K562 (cell line): Measurements from ENCODE around the gene IZUMO3. TPM values are rescaled to one million over a fixed set of nuclear protein-coding genes. Genes with fewer than 3 reads are reported as not detected.
"Not testable (repeated sequence)": the region's sequence is repeated elsewhere in the genome, so short reads cannot be mapped to it uniquely, and the experiment has no call there.

Experiments
- ATAC-seq: fragments of 200-7000 bp; cut with Tn5 transposase; 3 replicates; pipeline ENCODE4 v1.9.1; 2020; ENCODE audit warnings: moderate library complexity
- BruUV-seq: library from RNA; stranded (reverse); fragments of 400-500 nt; replicated peaks from 2 replicates; lab custom pipeline; 2021; lab: Mats Ljungman, UMichigan
- CTCF ChIA-PET: fragments of 300-600 bp; formaldehyde crosslinking; extraction: SDS; loops from one replicate; lab custom pipeline; 2021; ENCODE audit warnings: low intra/inter-chr PET ratio; lab: Yijun Ruan, JAX
- POLR2A ChIA-PET: fragments of 300-600, 350-650 bp; sonication (Branson Sonifier 250); formaldehyde crosslinking; extraction: SDS; loops from one replicate; lab custom pipeline; 2021; ENCODE audit warnings: antibody characterized with exemption, inconsistent platforms; lab: Yijun Ruan, JAX
- DNase-seq, 4 experiments: peaks; one replicate each; pipeline versions ENCODE4 v3.0.0 to v3.0.0-alpha.2; 2011 to 2018; ENCODE audit warnings: low spot score in 3 of 4, mixed read lengths in 3 of 4; ENCODE audit errors: extremely low read depth in 1 of 4
- FAIRE-seq: peaks from 2 replicates; lab custom pipeline; 2011; peaks lifted over from hg19 to GRCh38; lab: Jason Lieb, UNC
- H2AFZ ChIP-seq: 2 replicates; pipeline ENCODE4 v1.6.0; 2011; ENCODE audit warnings: low read depth, low read length, control low read depth, inconsistent platforms
- H3K27ac ChIP-seq: fragments of 200-600 bp; 3 replicates; pipeline ENCODE4 v1.8.0; 2011; ENCODE audit warnings: low read depth, mild to moderate bottlenecking, control low read depth, inconsistent platforms, low read length, moderate library complexity, mixed read lengths; ENCODE audit errors: extremely low read depth
- H3K27me3 ChIP-seq, 2 experiments: fragments of 300-600 bp in 1 of 2; 2 replicates in 1 of 2; 3 replicates in 1 of 2; pipeline versions ENCODE4 v1.6.0 to v1.8.0; 2011; ENCODE audit warnings: inconsistent platforms in 2 of 2, low read length in 2 of 2, mild to moderate bottlenecking in 1 of 2, mixed read lengths in 1 of 2, moderate library complexity in 1 of 2; ENCODE audit not compliant: control insufficient read depth in 2 of 2, insufficient read depth in 2 of 2
- H3K36me3 ChIP-seq: fragments of 300-600 bp; 3 replicates; pipeline ENCODE4 v1.8.0; 2011; ENCODE audit warnings: mild to moderate bottlenecking, low read length, inconsistent platforms; ENCODE audit not compliant: control insufficient read depth, insufficient read depth
- H3K4me1 ChIP-seq, 2 experiments: fragments of 200-600 bp in 1 of 2; replicated peaks in 1 of 2; 2 replicates in 1 of 2; 3 replicates in 1 of 2; pipeline versions ENCODE4 v1.5.1 to v1.8.0; 2011; ENCODE audit warnings: inconsistent platforms in 2 of 2, low read length in 2 of 2, mild to moderate bottlenecking in 1 of 2, mixed read lengths in 1 of 2, moderate library complexity in 1 of 2; ENCODE audit not compliant: control insufficient read depth in 2 of 2, insufficient read depth in 2 of 2
- H3K4me2 ChIP-seq: 2 replicates; pipeline ENCODE4 v1.6.1; 2011; ENCODE audit warnings: low read length, control low read depth, inconsistent platforms, mixed read lengths; ENCODE audit not compliant: insufficient read depth
- H3K4me3 ChIP-seq: fragments of 200-600 bp; sonication (generic), shearing (Covaris generic); 2 replicates; pipeline ENCODE4 v1.5.1; 2016; ENCODE audit warnings: control low read depth, inconsistent platforms
- H3K79me2 ChIP-seq: fragments of 200-600 bp; 3 replicates; pipeline ENCODE4 v1.8.0; 2011; ENCODE audit warnings: low read length, inconsistent platforms; ENCODE audit not compliant: control insufficient read depth, insufficient read depth
- H3K9ac ChIP-seq, 2 experiments: 2 replicates each; pipeline versions ENCODE4 v1.6.0 to v1.6.1; 2011; ENCODE audit warnings: low read depth in 2 of 2, low read length in 2 of 2, control low read depth in 1 of 2, inconsistent platforms in 1 of 2, mild to moderate bottlenecking in 1 of 2, mixed read lengths in 1 of 2; ENCODE audit not compliant: insufficient read depth in 1 of 2
- H3K9me1 ChIP-seq: one replicate; pipeline ENCODE4 v1.6.0; 2011; ENCODE audit warnings: inconsistent platforms, mild to moderate bottlenecking, low read length, moderate library complexity; ENCODE audit not compliant: control insufficient read depth, insufficient read depth
- H3K9me3 ChIP-seq: replicated peaks from 2 replicates; pipeline ENCODE4 v1.5.1; 2011; ENCODE audit warnings: low read depth, low read length, inconsistent platforms; ENCODE audit not compliant: control insufficient read depth, insufficient read depth
- H4K20me1 ChIP-seq: replicated peaks from 2 replicates; pipeline ENCODE4 v1.6.1; 2011; ENCODE audit warnings: low read length, inconsistent platforms, mixed read lengths; ENCODE audit not compliant: control insufficient read depth, insufficient read depth
- WGBS: fragments of 100-300 bp; shearing (Covaris generic); methylation state at CpG from one replicate; pipeline ENCODE4 v1.1.6; 2016; ENCODE audit warnings: low coverage, mixed read lengths; ENCODE audit not compliant: insufficient coverage; ENCODE audit errors: missing lambda C conversion rate; 5-methylcytosine and 5-hydroxymethylcytosine counted together
- in situ Hi-C: fragments of 300-500 bp; cut with MboI; formaldehyde crosslinking; loops from 4 replicates; pipeline ENCODE4 v1.15.0; 2018; ENCODE audit warnings: inconsistent platforms, mixed read lengths
- intact Hi-C: fragments of 100-400 bp; cut with micrococcal nuclease; formaldehyde crosslinking; loops from 2 replicates; pipeline ENCODE4 v1.14.2; 2022
- polyA plus RNA-seq, 8 experiments: library from polyadenylated mRNA; depleted of rRNA in 4 of 8; stranded (reverse) in 5 of 8; unstranded in 3 of 8; fragments of >200 nt; fragmentation: Nextera tagmentation in 2 of 8; fragmentation: Illumina TruSeq in 1 of 8; extraction: Ambion mirVana in 2 of 8; extraction: Trizol in 1 of 8; gene quantifications; 2 replicates each; pipeline versions ENCODE4 v1.2.1 to v1.2.3, GENCODE V29; 2011 to 2014; ENCODE audit warnings: inconsistent platforms in 1 of 8, missing spikeins in 1 of 8
- total RNA-seq, 7 experiments: library from RNA; depleted of rRNA in 6 of 7; stranded (reverse); fragments of >200 nt in 6 of 7; fragmentation: Illumina TruSeq in 2 of 7; extraction: Trizol in 2 of 7; gene quantifications; 2 replicates each; pipeline versions ENCODE4 v1.2.1 to v1.2.3, GENCODE V29; 2011 to 2021; ENCODE audit warnings: low replicate concordance in 1 of 7
- TF ChIP-seq, protein P1 (sequence below): fragments of 250-450 bp; sonication (Bioruptor Pico); IDR thresholded peaks from 2 replicates; pipeline ENCODE4 v1.4.0; 2020; ENCODE audit warnings: borderline replicate concordance
- TF ChIP-seq, protein P2 (sequence below): fragments of 450-650 bp; IDR thresholded peaks from 2 replicates; pipeline ENCODE4 v1.6.1; 2014; ENCODE audit warnings: low read depth, mild to moderate bottlenecking, moderate library complexity, borderline replicate concordance

The IZUMO3 gene
- total and polyA plus RNA-seq, 9 of the 15 experiments (the other 6 are each of a cell fraction or from before 2014, with no cell fraction given) = not detected

DNA sequence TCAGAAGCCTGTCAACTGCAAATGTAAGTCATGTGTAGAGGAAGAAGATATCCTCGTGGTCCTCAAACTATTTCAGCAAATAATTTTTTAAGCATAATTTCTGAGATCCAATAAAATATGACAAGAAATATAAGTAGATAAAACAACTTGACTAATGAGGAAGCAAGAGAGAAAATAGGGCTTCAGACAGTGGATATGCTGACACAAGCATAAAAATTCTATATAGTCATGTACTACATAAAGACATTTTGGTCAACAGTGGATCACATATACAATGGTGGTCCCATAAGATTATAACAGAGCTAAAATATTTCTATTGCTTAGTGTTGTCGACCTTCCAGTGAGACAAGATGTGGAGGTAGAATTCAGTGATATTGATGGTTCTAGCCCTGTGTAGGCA, 42.2 kb upstream of the IZUMO3 start:
- Histone ChIP-seq H3K27me3 (no peaks in the 10 kb centered on the region), H2AFZ (no peak overlapping the region), H3K9me1 (no peaks in the 10 kb centered on the region), H3K36me3 (no peaks in the 10 kb centered on the region), H3K4me1 (no peaks in the 10 kb centered on the region), H3K4me3 (no peak overlapping the region), H3K79me2 (no peaks in the 10 kb centered on the region), H3K4me2 (no peak overlapping the region), H3K9me3 (no peaks in the 10 kb centered on the region), H3K27ac (no peak overlapping the region), H4K20me1 (no peaks in the 10 kb centered on the region), H3K9ac (no peak overlapping the region)
- ATAC-seq (no peak), DNase-seq (no peak), FAIRE-seq (no peak)
- TF ChIP-seq, protein P1, sequence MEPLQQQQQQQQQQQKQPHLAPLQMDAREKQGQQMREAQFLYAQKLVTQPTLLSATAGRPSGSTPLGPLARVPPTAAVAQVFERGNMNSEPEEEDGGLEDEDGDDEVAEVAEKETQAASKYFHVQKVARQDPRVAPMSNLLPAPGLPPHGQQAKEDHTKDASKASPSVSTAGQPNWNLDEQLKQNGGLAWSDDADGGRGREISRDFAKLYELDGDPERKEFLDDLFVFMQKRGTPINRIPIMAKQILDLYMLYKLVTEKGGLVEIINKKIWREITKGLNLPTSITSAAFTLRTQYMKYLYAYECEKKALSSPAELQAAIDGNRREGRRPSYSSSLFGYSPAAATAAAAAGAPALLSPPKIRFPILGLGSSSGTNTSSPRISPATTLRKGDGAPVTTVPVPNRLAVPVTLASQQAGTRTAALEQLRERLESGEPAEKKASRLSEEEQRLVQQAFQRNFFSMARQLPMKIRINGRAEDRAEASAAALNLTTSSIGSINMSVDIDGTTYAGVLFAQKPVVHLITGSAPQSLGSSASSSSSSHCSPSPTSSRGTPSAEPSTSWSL = no peak
- BruUV-seq = no TSS peak
- ChIA-PET CTCF (no interaction called here), POLR2A (no interaction called here)
- WGBS = no CpG with 5 or more reads among the region's 2 CpGs
- in situ Hi-C loops = no loop called here
- intact Hi-C loops = no loop called here

DNA sequence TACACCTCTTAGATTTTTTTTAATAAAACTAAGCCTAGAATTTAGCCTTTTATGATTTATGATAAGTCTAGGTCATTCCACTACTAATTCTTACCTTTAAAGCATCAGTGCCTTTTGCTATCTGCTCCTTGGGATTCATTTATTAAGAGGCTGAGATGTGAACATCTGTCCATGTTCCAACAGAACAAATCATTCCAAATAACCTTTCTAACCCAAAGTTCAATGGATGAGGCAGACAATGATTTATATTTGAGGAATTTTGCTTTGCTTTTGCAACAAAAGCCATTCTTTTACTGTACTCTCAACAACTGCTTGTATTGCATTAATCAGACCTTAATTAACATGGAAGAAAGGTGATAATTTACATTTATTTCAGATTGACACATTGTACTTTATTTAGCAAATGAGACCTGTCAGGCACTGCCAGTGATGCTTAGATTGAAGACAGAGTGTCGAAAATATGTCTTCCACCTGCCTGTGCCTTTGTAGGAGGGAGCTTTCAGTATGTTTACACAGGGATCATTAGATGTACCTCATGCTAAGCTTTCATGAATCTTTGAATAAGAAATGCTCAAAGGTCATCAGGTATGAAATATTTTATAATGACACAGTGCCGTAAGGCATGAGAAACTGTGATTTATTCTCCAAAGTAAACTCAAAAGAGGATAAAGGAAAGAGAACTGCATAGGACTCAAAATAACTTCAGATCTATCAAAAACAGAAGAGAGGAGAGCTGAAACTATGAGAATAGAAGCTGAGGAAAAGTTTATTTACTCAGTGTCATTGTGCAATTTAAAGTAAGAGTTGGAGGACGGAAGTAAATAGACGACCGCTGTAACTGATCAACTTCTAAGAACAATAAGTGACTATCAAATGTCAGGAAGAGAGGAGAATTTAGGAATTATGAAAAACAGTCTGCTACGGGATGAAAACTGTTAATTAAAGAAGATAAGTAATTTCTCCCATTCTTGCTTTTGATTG, 36.7 kb upstream of the IZUMO3 start:
- CTCF ChIA-PET = no interaction called here
- H3K4me1 ChIP-seq = no peaks in the 10 kb centered on the region
- H3K79me2 ChIP-seq = no peaks in the 10 kb centered on the region
- TF ChIP-seq, protein P2, sequence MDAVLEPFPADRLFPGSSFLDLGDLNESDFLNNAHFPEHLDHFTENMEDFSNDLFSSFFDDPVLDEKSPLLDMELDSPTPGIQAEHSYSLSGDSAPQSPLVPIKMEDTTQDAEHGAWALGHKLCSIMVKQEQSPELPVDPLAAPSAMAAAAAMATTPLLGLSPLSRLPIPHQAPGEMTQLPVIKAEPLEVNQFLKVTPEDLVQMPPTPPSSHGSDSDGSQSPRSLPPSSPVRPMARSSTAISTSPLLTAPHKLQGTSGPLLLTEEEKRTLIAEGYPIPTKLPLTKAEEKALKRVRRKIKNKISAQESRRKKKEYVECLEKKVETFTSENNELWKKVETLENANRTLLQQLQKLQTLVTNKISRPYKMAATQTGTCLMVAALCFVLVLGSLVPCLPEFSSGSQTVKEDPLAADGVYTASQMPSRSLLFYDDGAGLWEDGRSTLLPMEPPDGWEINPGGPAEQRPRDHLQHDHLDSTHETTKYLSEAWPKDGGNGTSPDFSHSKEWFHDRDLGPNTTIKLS = no peak
- TF ChIP-seq, all 486 proteins: peak for 0
- Histone ChIP-seq H3K4me2 (no peak overlapping the region), H2AFZ (no peak overlapping the region), H3K9me3 (no peaks in the 10 kb centered on the region), H3K9me1 (no peaks in the 10 kb centered on the region), H3K27me3 (no peaks in the 10 kb centered on the region), H4K20me1 (no peaks in the 10 kb centered on the region), H3K9ac (no peak overlapping the region), H3K36me3 (no peaks in the 10 kb centered on the region), H3K27ac (no peak overlapping the region), H3K4me3 (no peak overlapping the region)
- BruUV-seq = no TSS peak
- DNase-seq (no peak), FAIRE-seq (no peak), ATAC-seq (no peak)
- in situ Hi-C loops = no loop called here
- POLR2A ChIA-PET = no interaction called here
- intact Hi-C loops = no loop called here
- whole genome bisulfite sequencing = no CpG with 5 or more reads among the region's 6 CpGs

DNA sequence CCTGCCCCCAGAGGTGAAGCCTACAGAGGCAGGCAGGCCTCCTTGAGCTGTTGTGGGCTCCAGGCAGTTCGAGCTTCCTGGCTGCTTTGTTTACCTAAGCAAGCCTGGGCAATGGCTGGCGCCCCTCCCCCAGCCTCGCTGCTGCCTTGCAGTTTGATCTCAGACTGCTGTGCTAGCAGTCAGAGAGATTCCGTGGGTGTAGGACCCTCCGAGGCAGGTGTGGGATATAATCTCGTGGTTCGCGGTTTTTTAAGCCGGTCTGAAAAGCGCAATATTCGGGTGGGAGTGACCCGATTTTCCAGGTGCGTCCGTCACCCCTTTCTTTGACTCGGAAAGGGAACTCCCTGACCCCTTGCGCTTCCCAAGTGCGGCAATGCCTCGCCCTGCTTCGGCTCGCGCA, 34.3 kb upstream of the IZUMO3 start:
- H3K9me3 ChIP-seq, CTCF ChIA-PET, H3K79me2 ChIP-seq, H3K4me3 ChIP-seq, H3K36me3 ChIP-seq, intact Hi-C loops, H3K9me1 ChIP-seq, H3K4me2 ChIP-seq, FAIRE-seq, H3K27ac ChIP-seq, H3K27me3 ChIP-seq, POLR2A ChIA-PET, H3K4me1 ChIP-seq, ATAC-seq, H2AFZ ChIP-seq, DNase-seq, H3K9ac ChIP-seq, H4K20me1 ChIP-seq, in situ Hi-C loops, BruUV-seq: not testable (repeated sequence)
- WGBS = no CpG with 5 or more reads among the region's 21 CpGs
